ENCODE results near the gene ADCY3. TPM values are rescaled to one million over a fixed set of nuclear protein-coding genes. Genes with fewer than 3 reads are reported as not detected.
A peak's percentile ranks its signal among the peaks of the same experiment; 100 is the strongest.

Gene ADCY3
- total RNA-seq, 2 experiments from 2014 or later: 28.1 to 31.4 TPM

- Histone ChIP-seq H3K27me3 (ENCODE audit: control insufficient read depth in 1 of 2, insufficient read depth in 2 of 2, low read length in 2 of 2) (no peaks in the 10 kb centered on the region), H3K36me3 (ENCODE audit: insufficient read depth, low read length) (no peaks in the 10 kb centered on the region), H3K4me1 (ENCODE audit: insufficient read depth, low read length) (peaks cover 6% of the 10 kb centered on the region), H3K27ac (ENCODE audit: low read depth in 1 of 2, low read length in 2 of 2) (no peak overlapping the region), H3K9me3 (ENCODE audit: control insufficient read depth in 1 of 2, insufficient read depth in 1 of 2, low read length in 2 of 2) (no peaks in the 10 kb centered on the region), H3K4me3 (ENCODE audit: low read length) (no peak overlapping the region)
- ATAC-seq (ENCODE audit: poor library complexity): no peak
- CTCF ChIA-PET: no interaction called here
- Mint-ChIP-seq H3K4me1 (ENCODE audit: low read depth) (peaks cover 11% of the 10 kb centered on the region), H3K36me3 (ENCODE audit: low read depth) (no peaks in the 10 kb centered on the region), H3K9me3 (no peaks in the 10 kb centered on the region), H3K4me3 (no peak overlapping the region), H3K27me3 (no peaks in the 10 kb centered on the region), H3K27ac (no peak overlapping the region)
- TF ChIP-seq, protein P1, sequence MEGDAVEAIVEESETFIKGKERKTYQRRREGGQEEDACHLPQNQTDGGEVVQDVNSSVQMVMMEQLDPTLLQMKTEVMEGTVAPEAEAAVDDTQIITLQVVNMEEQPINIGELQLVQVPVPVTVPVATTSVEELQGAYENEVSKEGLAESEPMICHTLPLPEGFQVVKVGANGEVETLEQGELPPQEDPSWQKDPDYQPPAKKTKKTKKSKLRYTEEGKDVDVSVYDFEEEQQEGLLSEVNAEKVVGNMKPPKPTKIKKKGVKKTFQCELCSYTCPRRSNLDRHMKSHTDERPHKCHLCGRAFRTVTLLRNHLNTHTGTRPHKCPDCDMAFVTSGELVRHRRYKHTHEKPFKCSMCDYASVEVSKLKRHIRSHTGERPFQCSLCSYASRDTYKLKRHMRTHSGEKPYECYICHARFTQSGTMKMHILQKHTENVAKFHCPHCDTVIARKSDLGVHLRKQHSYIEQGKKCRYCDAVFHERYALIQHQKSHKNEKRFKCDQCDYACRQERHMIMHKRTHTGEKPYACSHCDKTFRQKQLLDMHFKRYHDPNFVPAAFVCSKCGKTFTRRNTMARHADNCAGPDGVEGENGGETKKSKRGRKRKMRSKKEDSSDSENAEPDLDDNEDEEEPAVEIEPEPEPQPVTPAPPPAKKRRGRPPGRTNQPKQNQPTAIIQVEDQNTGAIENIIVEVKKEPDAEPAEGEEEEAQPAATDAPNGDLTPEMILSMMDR (IDR thresholded peaks at IDR 0.05): no peak
- POLR2A ChIA-PET: no interaction called here
- peak in 1 of 14 experiments; percentile 20 for DNase-seq
- intact Hi-C loops (cut with DNase I, micrococcal nuclease): loop anchor here in 1 of 2 experiments (5.0 kb wide), 1 partner anchor 1817 kb away; no protein-coding TSS in a partner anchor
These were observed 34.6 kb downstream of the ADCY3 start for GRCh38 chr2:24885221-24886125.

DNA sequence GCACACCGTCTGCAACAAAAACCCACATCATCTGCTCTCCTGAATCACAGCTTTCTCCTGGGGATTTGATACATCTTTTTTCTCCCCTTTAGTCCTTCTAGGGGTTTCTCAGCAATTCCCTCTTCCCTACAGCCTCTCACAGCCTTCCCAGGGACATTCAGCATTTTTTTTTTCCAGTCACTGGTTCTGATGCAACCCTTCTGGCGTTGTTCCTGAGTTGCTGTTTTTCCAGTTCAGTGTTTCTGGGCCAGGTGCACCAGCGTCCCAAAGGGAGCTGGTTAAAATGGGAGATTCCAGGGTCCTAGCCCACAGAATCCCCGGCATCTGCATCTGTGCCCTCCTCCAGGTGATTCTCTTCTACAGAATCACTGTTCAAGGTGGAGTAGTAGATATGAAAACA lies 36.1 kb downstream of the ADCY3 start:
- ATAC-seq (ENCODE audit: poor library complexity): no peak
- intact Hi-C loops (cut with DNase I, micrococcal nuclease): no loop called here
- ChIA-PET CTCF (no interaction called here), POLR2A (no interaction called here)
- peaks cover 6% of the 10 kb centered on the region for H3K4me1 ChIP-seq (ENCODE audit: insufficient read depth, low read length)
- no peak overlapping the region for H3K27ac Mint-ChIP-seq
- H3K27me3 Mint-ChIP-seq: no peaks in the 10 kb centered on the region
- H3K9me3 Mint-ChIP-seq: no peaks in the 10 kb centered on the region
- H3K36me3 ChIP-seq (ENCODE audit: insufficient read depth, low read length): no peaks in the 10 kb centered on the region
- no peaks in the 10 kb centered on the region for H3K27me3 ChIP-seq (ENCODE audit: control insufficient read depth in 1 of 2, insufficient read depth in 2 of 2, low read length in 2 of 2)
- no peak overlapping the region for H3K4me3 ChIP-seq (ENCODE audit: low read length)
- H3K4me3 Mint-ChIP-seq: no peak overlapping the region
- DNase-seq: no peak
- H3K4me1 Mint-ChIP-seq (ENCODE audit: low read depth): peaks cover 11% of the 10 kb centered on the region
- TF ChIP-seq, protein P1 (IDR thresholded peaks at IDR 0.05): no peak
- no peaks in the 10 kb centered on the region for H3K36me3 Mint-ChIP-seq (ENCODE audit: low read depth)
- no peak overlapping the region for H3K27ac ChIP-seq (ENCODE audit: low read depth in 1 of 2, low read length in 2 of 2)
- H3K9me3 ChIP-seq (ENCODE audit: control insufficient read depth in 1 of 2, insufficient read depth in 1 of 2, low read length in 2 of 2): no peaks in the 10 kb centered on the region

GRCh38 chr2:24881623-24882022 lies 38.4 kb downstream of the ADCY3 start:
- no peak overlapping the region for H3K27ac Mint-ChIP-seq
- intact Hi-C loops (cut with DNase I, micrococcal nuclease): no loop called here

More at GRCh38 chr2:24881623-24882022, 38.4 kb downstream of the ADCY3 start:
- H3K9me3 Mint-ChIP-seq: no peaks in the 10 kb centered on the region
- peaks cover 11% of the 10 kb centered on the region for H3K4me1 Mint-ChIP-seq (ENCODE audit: low read depth)
- TF ChIP-seq, protein P1 (IDR thresholded peaks at IDR 0.05): no peak
- POLR2A ChIA-PET: no interaction called here
- Histone ChIP-seq H3K36me3 (ENCODE audit: insufficient read depth, low read length) (no peaks in the 10 kb centered on the region), H3K27ac (ENCODE audit: low read depth in 1 of 2, low read length in 2 of 2) (no peak overlapping the region), H3K27me3 (ENCODE audit: control insufficient read depth in 1 of 2, insufficient read depth in 2 of 2, low read length in 2 of 2) (no peaks in the 10 kb centered on the region), H3K4me3 (ENCODE audit: low read length) (no peak overlapping the region), H3K4me1 (ENCODE audit: insufficient read depth, low read length) (peaks cover 6% of the 10 kb centered on the region), H3K9me3 (ENCODE audit: control insufficient read depth in 1 of 2, insufficient read depth in 1 of 2, low read length in 2 of 2) (no peaks in the 10 kb centered on the region)
- ATAC-seq (ENCODE audit: poor library complexity) (no peak), DNase-seq (no peak)
- no peaks in the 10 kb centered on the region for H3K27me3 Mint-ChIP-seq
- CTCF ChIA-PET: no interaction called here
- no peak overlapping the region for H3K4me3 Mint-ChIP-seq
- no peaks in the 10 kb centered on the region for H3K36me3 Mint-ChIP-seq (ENCODE audit: low read depth)
